SU-DHL-6 (cell line): Measurements from ENCODE around the gene C20orf204.

ENCODE experiments used
- H2AFZ ChIP-seq: fragments of 200-600 bp; sonication (generic); 2 replicates; pipeline ENCODE4 v1.6.1; 2014; ENCODE audit warnings: low read depth, mild to moderate bottlenecking, moderate library complexity, mixed read lengths, antibody characterized with exemption, low read length; ENCODE audit not compliant: severe bottlenecking
- H3F3A ChIP-seq: fragments of 200-600 bp; shearing (Covaris generic); 2 replicates; pipeline ENCODE4 v1.6.0; 2016; ENCODE audit warnings: antibody characterized with exemption, mild to moderate bottlenecking; ENCODE audit not compliant: insufficient read depth
- H3K27ac ChIP-seq: fragments of 200-600 bp; sonication (generic); 2 replicates; pipeline ENCODE4 v1.5.1; 2016; ENCODE audit warnings: low read depth, mild to moderate bottlenecking, low read length, moderate library complexity, mixed read lengths
- H3K27me3 ChIP-seq: fragments of 200-600 bp; sonication (generic), shearing (Covaris generic); 2 replicates; pipeline ENCODE4 v1.6.0; 2014; ENCODE audit warnings: mild to moderate bottlenecking, low read length
- H3K36me3 ChIP-seq: fragments of 200-600 bp; sonication (generic); 2 replicates; pipeline ENCODE4 v1.6.1; 2014; ENCODE audit warnings: mild to moderate bottlenecking, low read length, mixed read lengths
- H3K4me2 ChIP-seq: fragments of 300-600, 200-600 bp; shearing (Covaris generic), sonication (generic); 2 replicates; pipeline ENCODE4 v1.6.0; 2014; ENCODE audit warnings: low read length, low read depth, mild to moderate bottlenecking; ENCODE audit not compliant: poor library complexity, severe bottlenecking
- H3K4me3 ChIP-seq: fragments of 200-600 bp; sonication (generic); 2 replicates; pipeline ENCODE4 v1.5.1; 2014; ENCODE audit warnings: antibody characterized with exemption, low read length, mild to moderate bottlenecking, mixed read lengths; ENCODE audit not compliant: insufficient read depth, poor library complexity, severe bottlenecking
- H3K79me2 ChIP-seq: fragments of 200-600 bp; sonication (generic); 2 replicates; pipeline ENCODE4 v1.6.1; 2014; ENCODE audit warnings: mild to moderate bottlenecking, low read length, moderate library complexity; ENCODE audit not compliant: insufficient read depth
- H3K9ac ChIP-seq: fragments of 200-600 bp; sonication (generic); 2 replicates; pipeline ENCODE4 v1.7.0; 2014; ENCODE audit warnings: mild to moderate bottlenecking, low read length
- H3K9me2 ChIP-seq: fragments of 200-600 bp; sonication (generic); replicated peaks from 2 replicates; pipeline ENCODE4 v1.6.1; 2014; ENCODE audit warnings: low read length; ENCODE audit not compliant: insufficient read depth
- H3K9me3 ChIP-seq: fragments of 200-600 bp; sonication (generic); 2 replicates; pipeline ENCODE4 v1.6.1; 2014; ENCODE audit warnings: low read length, mixed read lengths; ENCODE audit not compliant: insufficient read depth
- H4K20me1 ChIP-seq: fragments of 200-600 bp; sonication (generic); 2 replicates; pipeline ENCODE4 v1.6.1; 2014; ENCODE audit warnings: low read depth, mild to moderate bottlenecking, antibody characterized with exemption, low read length, moderate library complexity, mixed read lengths
- CTCF ChIP-seq: fragments of 200-600 bp; sonication (generic); IDR thresholded peaks from one replicate; pipeline ENCODE4 v1.5.1; 2017; ENCODE audit warnings: antibody characterized with exemption, mild to moderate bottlenecking, low read length, moderate library complexity; ENCODE audit not compliant: insufficient read depth, poor library complexity, severe bottlenecking
- EZH2phosphoT487 ChIP-seq: fragments of 200-600 bp; sonication (generic), shearing (Covaris generic); conservative IDR thresholded peaks from 2 replicates; pipeline ENCODE4 v1.6.1; 2018; ENCODE audit warnings: mild to moderate bottlenecking, antibody characterized with exemption, low read length, moderate library complexity, mixed read lengths

C20orf204 gene

GRCh38 chr20:64070244-64070993 is 34.4 kb downstream of the C20orf204 start:
- no peaks in the 10 kb centered on the region for H4K20me1 ChIP-seq
- no peaks in the 10 kb centered on the region for H3F3A ChIP-seq
- no peak overlapping the region for H2AFZ ChIP-seq
- H3K4me2 ChIP-seq = no peak overlapping the region
- H3K9me2 ChIP-seq = no peaks in the 10 kb centered on the region
- no peak overlapping the region for H3K9ac ChIP-seq
- H3K4me3 ChIP-seq = no peak overlapping the region
- H3K79me2 ChIP-seq = no peaks in the 10 kb centered on the region
- no peaks in the 10 kb centered on the region for H3K9me3 ChIP-seq
- H3K36me3 ChIP-seq = no peaks in the 10 kb centered on the region
- TF ChIP-seq CTCF (no peak), EZH2phosphoT487 (no peak)
- H3K27ac ChIP-seq = no peak overlapping the region
- no peaks in the 10 kb centered on the region for H3K27me3 ChIP-seq

GRCh38 chr20:64071341-64072332 is 35.7 kb downstream of the C20orf204 start:
- TF ChIP-seq EZH2phosphoT487 (no peak), CTCF (no peak)
- H3K4me2 ChIP-seq = no peak overlapping the region
- no peaks in the 10 kb centered on the region for H3K79me2 ChIP-seq
- H3F3A ChIP-seq = no peaks in the 10 kb centered on the region
- no peaks in the 10 kb centered on the region for H3K27me3 ChIP-seq
- H3K9me3 ChIP-seq = no peaks in the 10 kb centered on the region
- no peak overlapping the region for H2AFZ ChIP-seq
- no peaks in the 10 kb centered on the region for H3K9me2 ChIP-seq
- H3K27ac ChIP-seq = no peak overlapping the region
- no peaks in the 10 kb centered on the region for H3K36me3 ChIP-seq
- H3K9ac ChIP-seq = no peak overlapping the region
- no peak overlapping the region for H3K4me3 ChIP-seq
- no peaks in the 10 kb centered on the region for H4K20me1 ChIP-seq

- no peaks in the 10 kb centered on the region for H4K20me1 ChIP-seq
- H3K9ac ChIP-seq = no peak overlapping the region
- no peaks in the 10 kb centered on the region for H3K27me3 ChIP-seq
- H3K79me2 ChIP-seq = no peaks in the 10 kb centered on the region
- no peaks in the 10 kb centered on the region for H3K9me3 ChIP-seq
- H3F3A ChIP-seq = peaks cover 3% of the 10 kb centered on the region
- no peak overlapping the region for H2AFZ ChIP-seq
- H3K4me2 ChIP-seq = no peak overlapping the region
- H3K9me2 ChIP-seq = no peaks in the 10 kb centered on the region
- TF ChIP-seq CTCF (no peak), EZH2phosphoT487 (no peak)
- H3K36me3 ChIP-seq = no peaks in the 10 kb centered on the region
- no peak overlapping the region for H3K27ac ChIP-seq
- no peak overlapping the region for H3K4me3 ChIP-seq
Measured at GRCh38 chr20:64072498-64073063, 36.6 kb downstream of the C20orf204 start.
